GM13976 (cell line): ENCODE results near the gene ARRDC5.

Experiments
- DNase-seq: peaks from one replicate; pipeline ENCODE4 v3.0.0; 2012; ENCODE audit warnings: low spot score
- CTCF ChIP-seq: IDR thresholded peaks from 2 replicates; pipeline ENCODE4 v1.5.1; 2012; ENCODE audit warnings: borderline replicate concordance, mild to moderate bottlenecking; ENCODE audit not compliant: insufficient read depth; ENCODE audit errors: extremely low read depth, missing control alignments, control extremely low read depth
- in situ Hi-C: fragments of 300-500 bp; cut with MboI; formaldehyde crosslinking; loops from one replicate; pipeline ENCODE4 v1.12.0; 2022; ENCODE audit warnings: low sequenced_read_pairs, mixed read lengths, inconsistent platforms; ENCODE audit not compliant: unreplicated experiment

ARRDC5 gene

GRCh38 chr19:4879041-4879440 lies 23.7 kb downstream of the ARRDC5 start:
- no peak for DNase-seq
- in situ Hi-C loops = loop anchor here (10.0 kb wide), 1 partner anchor 156 kb away; no protein-coding TSS in a partner anchor
- no peak for TF ChIP-seq CTCF

GRCh38 chr19:4878491-4878968 lies 24.2 kb downstream of the ARRDC5 start:
- TF ChIP-seq CTCF = no peak
- in situ Hi-C loops = loop anchor here (10.0 kb wide), 1 partner anchor 156 kb away; no protein-coding TSS in a partner anchor
- DNase-seq = peak; percentile 45

- in situ Hi-C loops = loop anchor here (10.0 kb wide), 1 partner anchor 157 kb away; no protein-coding TSS in a partner anchor
Observed at GRCh38 chr19:4877753-4878490, 24.8 kb downstream of the ARRDC5 start.

GRCh38 chr19:4873930-4874329 lies 28.8 kb downstream of the ARRDC5 start:
- in situ Hi-C loops = loop anchor here (10.0 kb wide), 1 partner anchor 161 kb away; no protein-coding TSS in a partner anchor
- no peak for DNase-seq
- no peak for TF ChIP-seq CTCF

More at GRCh38 chr19:4877753-4878490, 24.8 kb downstream of the ARRDC5 start:
- no peak for TF ChIP-seq CTCF
- no peak for DNase-seq

GRCh38 chr19:4871711-4872110 lies 31.0 kb downstream of the ARRDC5 start:
- TF ChIP-seq CTCF = no peak
- in situ Hi-C loops = loop anchor here (10.0 kb wide), 1 partner anchor 163 kb away; no protein-coding TSS in a partner anchor
- no peak for DNase-seq

GRCh38 chr19:4870025-4870700 lies 32.5 kb downstream of the ARRDC5 start:
- no peak for DNase-seq
- in situ Hi-C loops = loop anchor here (10.0 kb wide), 1 partner anchor 165 kb away; no protein-coding TSS in a partner anchor
- TF ChIP-seq CTCF = no peak
